K562 (cell line): Measurements from ENCODE around the gene RSPH9. TPM values are rescaled to one million over a fixed set of nuclear protein-coding genes. Genes with fewer than 3 reads are reported as not detected.

Experiments used
- ARID4B ChIP-seq: sonication (generic); formaldehyde crosslinking; IDR thresholded peaks from 2 replicates; pipeline ENCODE4 v1.8.0; 2022; ENCODE audit warnings: mild to moderate bottlenecking, missing genetic modification reagents
- CCNT2 ChIP-seq: IDR thresholded peaks from 2 replicates; pipeline ENCODE4 v1.6.1; 2011; ENCODE audit warnings: borderline replicate concordance, low read depth, mild to moderate bottlenecking, moderate library complexity, mixed read lengths, low read length; ENCODE audit not compliant: insufficient read length; ENCODE audit errors: extremely low read depth
- DACH1 ChIP-seq: fragments of 450-650 bp; IDR thresholded peaks from 2 replicates; pipeline ENCODE4 v1.6.1; 2018; ENCODE audit not compliant: partially characterized antibody
- HLTF ChIP-seq: fragments of 450-650 bp; IDR thresholded peaks from 2 replicates; pipeline ENCODE4 v1.6.1; 2016
- HOMEZ ChIP-seq: fragments of 250-450 bp; sonication (Bioruptor Pico); IDR thresholded peaks from 2 replicates; pipeline ENCODE4 v1.4.0; 2020; ENCODE audit warnings: mild to moderate bottlenecking, moderate library complexity
- JUNB ChIP-seq: fragments of 450-650 bp; formaldehyde crosslinking; conservative IDR thresholded peaks from 2 replicates; pipeline ENCODE4 v1.4.0; 2020; ENCODE audit warnings: mild to moderate bottlenecking
- L3MBTL2 ChIP-seq: fragments of 450-650 bp; IDR thresholded peaks from 2 replicates; pipeline ENCODE4 v1.6.1; 2016; ENCODE audit warnings: mild to moderate bottlenecking, moderate library complexity
- NELFE ChIP-seq: IDR thresholded peaks from 2 replicates; pipeline ENCODE4 v1.6.1; 2011; ENCODE audit warnings: mild to moderate bottlenecking; ENCODE audit not compliant: insufficient read depth, insufficient read length
- PBX2 ChIP-seq, 2 experiments: IDR thresholded peaks in 1 of 2; conservative IDR thresholded peaks in 1 of 2; 2 replicates each; pipeline ENCODE4 v1.6.1; 2016; ENCODE audit warnings: low read depth in 2 of 2, mild to moderate bottlenecking in 1 of 2, missing compliant biosample characterization in 1 of 2, missing genetic modification characterization in 1 of 2, moderate library complexity in 1 of 2
- PCBP2 ChIP-seq: fragments of 200-400 bp; formaldehyde crosslinking; IDR thresholded peaks from 2 replicates; pipeline ENCODE4 v1.6.1; 2018; ENCODE audit warnings: low read length, low read depth, mild to moderate bottlenecking, moderate library complexity; ENCODE audit not compliant: poor library complexity, severe bottlenecking
- RBM14 ChIP-seq: fragments of 200-400 bp; formaldehyde crosslinking; IDR thresholded peaks from 2 replicates; pipeline ENCODE4 v1.6.1; 2018; ENCODE audit warnings: low read depth, mild to moderate bottlenecking, low read length, moderate library complexity, borderline replicate concordance; ENCODE audit not compliant: insufficient read depth
- SNRNP70 ChIP-seq: fragments of 200-400 bp; formaldehyde crosslinking; optimal IDR thresholded peaks from 2 replicates; pipeline ENCODE3; 2017; ENCODE audit warnings: low read depth, low read length
- TFAM ChIP-seq: fragments of 250-450 bp; sonication (Bioruptor Pico); conservative IDR thresholded peaks from 2 replicates; pipeline ENCODE4 v1.5.0; 2021; ENCODE audit warnings: mild to moderate bottlenecking, moderate library complexity
- ZKSCAN3 ChIP-seq: fragments of 250-450 bp; sonication (Bioruptor Pico); IDR thresholded peaks from 2 replicates; pipeline ENCODE4 v1.4.0; 2020
- ZNF146 ChIP-seq: IDR thresholded peaks from one replicate; pipeline ENCODE4 v1.6.1; 2018; ENCODE audit warnings: missing compliant biosample characterization; ENCODE audit not compliant: unreplicated experiment
- ZNF707 ChIP-seq: fragments of 250-450 bp; sonication (Bioruptor Pico); conservative IDR thresholded peaks from 2 replicates; pipeline ENCODE4 v1.8.0; 2022; ENCODE audit warnings: inconsistent platforms, mild to moderate bottlenecking, moderate library complexity
- polyA plus RNA-seq, 8 experiments: library from polyadenylated mRNA; depleted of rRNA in 4 of 8; stranded (reverse) in 5 of 8; unstranded in 3 of 8; fragments of >200 nt; fragmentation: Nextera tagmentation in 2 of 8; fragmentation: Illumina TruSeq in 1 of 8; extraction: Ambion mirVana in 2 of 8; extraction: Trizol in 1 of 8; gene quantifications; 2 replicates each; pipeline versions ENCODE4 v1.2.1 to v1.2.3, GENCODE V29; 2011 to 2014; ENCODE audit warnings: inconsistent platforms in 1 of 8, missing spikeins in 1 of 8
- total RNA-seq, 7 experiments: library from RNA; depleted of rRNA in 6 of 7; stranded (reverse); fragments of >200 nt in 6 of 7; fragmentation: Illumina TruSeq in 2 of 7; extraction: Trizol in 2 of 7; gene quantifications; 2 replicates each; pipeline versions ENCODE4 v1.2.1 to v1.2.3, GENCODE V29; 2011 to 2021; ENCODE audit warnings: low replicate concordance in 1 of 7

Gene RSPH9
- total and polyA plus RNA-seq, 9 of the 15 experiments (the other 6 are each of a cell fraction or from before 2014, with no cell fraction given): 0.05 to 0.60 (median 0.39) TPM; not detected in 6

- TF ChIP-seq JUNB (CRISPR knock-in tag) (no peak), ARID4B (CRISPR knock-in tag) (peak; percentile 55), PCBP2 (no peak), SNRNP70 (no peak), CCNT2 (peak; percentile 76), RBM14 (no peak), ZNF707 (CRISPR knock-in tag) (0 out of 2 replicates have a peak, but pooled peaks have one; percentile 5), HOMEZ (CRISPR knock-in tag) (no peak), NELFE (no peak), ZNF146 (CRISPR knock-in tag) (no peak), PBX2 (CRISPR knock-in tag; IDR thresholded peaks at IDR 0.05; ENCODE audit: low read depth) (no peak), PBX2 (tag; conservative IDR thresholded peaks at IDR 0.05; ENCODE audit: low read depth) (no peak), TFAM (CRISPR knock-in tag) (no peak), ZKSCAN3 (CRISPR knock-in tag) (no peak), DACH1 (no peak), HLTF (no peak; the same call in 1 of the 2 replicates), L3MBTL2 (peak; percentile 92)
Measured at GRCh38 chr6:43635387-43636307, 9.2 kb upstream of the RSPH9 start, which contains the start of gene MAD2L1BP (continued).
